HepG2 (cell line): Measurements from ENCODE around the gene RHD.
"Not testable (repeated sequence)": the region's sequence is repeated elsewhere in the genome, so short reads cannot be mapped to it uniquely, and the experiment has no call there.

Source experiments
- AFF4 ChIP-seq: sonication (generic); formaldehyde crosslinking; IDR thresholded peaks from 2 replicates; pipeline ENCODE4 v1.4.0; 2020; ENCODE audit warnings: missing genetic modification reagents
- BCL6 ChIP-seq: IDR thresholded peaks from 2 replicates; pipeline ENCODE4 v1.6.1; 2016; ENCODE audit warnings: missing genetic modification reagents, missing compliant biosample characterization
- CTCF ChIP-seq: sonication (generic); formaldehyde crosslinking; IDR thresholded peaks from 2 replicates; pipeline ENCODE4 v1.5.0; 2020; ENCODE audit warnings: mild to moderate bottlenecking, missing genetic modification reagents, moderate library complexity
- ELF4 ChIP-seq: sonication (generic); formaldehyde crosslinking; IDR thresholded peaks from 2 replicates; pipeline ENCODE4 v1.5.0; 2020; ENCODE audit warnings: missing genetic modification reagents, mild to moderate bottlenecking, moderate library complexity, borderline replicate concordance
- GABPA ChIP-seq, 2 experiments: IDR thresholded peaks; 2 replicates each; pipeline ENCODE4 v1.6.1; 2011 to 2016; ENCODE audit warnings: low read depth in 2 of 2, low read length in 1 of 2, missing biosample characterization in 1 of 2, missing genetic modification characterization in 1 of 2
- MYC ChIP-seq: sonication (generic); formaldehyde crosslinking; IDR thresholded peaks from 2 replicates; pipeline ENCODE4 v1.9.0; 2021; ENCODE audit warnings: missing genetic modification reagents, borderline replicate concordance
- MYNN ChIP-seq: sonication (generic); formaldehyde crosslinking; IDR thresholded peaks from 2 replicates; pipeline ENCODE4 v1.4.0; 2020; ENCODE audit warnings: mild to moderate bottlenecking, low read depth, missing genetic modification reagents
- NR3C1 ChIP-seq: sonication (generic); formaldehyde crosslinking; IDR thresholded peaks from 2 replicates; pipeline ENCODE4 v1.4.0; 2020; ENCODE audit warnings: missing genetic modification reagents
- RFX5 ChIP-seq: IDR thresholded peaks from 2 replicates; pipeline ENCODE4 v1.6.1; 2011; ENCODE audit warnings: low read depth, low read length, improper control_type of control experiment
- TAF1 ChIP-seq: sonication (generic); formaldehyde crosslinking; IDR thresholded peaks from 2 replicates; pipeline ENCODE4 v1.4.0; 2020; ENCODE audit warnings: missing genetic modification reagents
- ZSCAN9 ChIP-seq: IDR thresholded peaks from 2 replicates; pipeline ENCODE4 v1.6.1; 2016; ENCODE audit warnings: borderline replicate concordance

- not testable (repeated sequence) for TF ChIP-seq GABPA (IDR thresholded peaks at IDR 0.05; ENCODE audit: low read depth, low read length); GABPA (CRISPR knock-in tag; IDR thresholded peaks at IDR 0.05; ENCODE audit: low read depth); BCL6 (CRISPR knock-in tag); RFX5; TAF1 (CRISPR knock-in tag); AFF4 (CRISPR knock-in tag); MYC (CRISPR knock-in tag); MYNN (CRISPR knock-in tag); ELF4; CTCF (CRISPR knock-in tag); NR3C1 (CRISPR knock-in tag); ZSCAN9
Measured at GRCh38 chr1:25293426-25293825, 21.1 kb downstream of the RHD start.
